Transverse colon (tissue), 3 donors: ENCODE data around the gene SP110.

ENCODE experiments used
- POLR2A ChIP-seq: fragments of 450-650 bp; IDR thresholded peaks from one replicate; pipeline ENCODE4 v1.6.1; 2016; ENCODE audit warnings: antibody characterized with exemption, mild to moderate bottlenecking, moderate library complexity
- POLR2AphosphoS5 ChIP-seq, 3 donors: sonication (generic); formaldehyde crosslinking; IDR thresholded peaks; one replicate each; pipeline ENCODE4 v1.6.1; 2016; ENCODE audit warnings: antibody characterized with exemption in 3 of 3

DNA sequence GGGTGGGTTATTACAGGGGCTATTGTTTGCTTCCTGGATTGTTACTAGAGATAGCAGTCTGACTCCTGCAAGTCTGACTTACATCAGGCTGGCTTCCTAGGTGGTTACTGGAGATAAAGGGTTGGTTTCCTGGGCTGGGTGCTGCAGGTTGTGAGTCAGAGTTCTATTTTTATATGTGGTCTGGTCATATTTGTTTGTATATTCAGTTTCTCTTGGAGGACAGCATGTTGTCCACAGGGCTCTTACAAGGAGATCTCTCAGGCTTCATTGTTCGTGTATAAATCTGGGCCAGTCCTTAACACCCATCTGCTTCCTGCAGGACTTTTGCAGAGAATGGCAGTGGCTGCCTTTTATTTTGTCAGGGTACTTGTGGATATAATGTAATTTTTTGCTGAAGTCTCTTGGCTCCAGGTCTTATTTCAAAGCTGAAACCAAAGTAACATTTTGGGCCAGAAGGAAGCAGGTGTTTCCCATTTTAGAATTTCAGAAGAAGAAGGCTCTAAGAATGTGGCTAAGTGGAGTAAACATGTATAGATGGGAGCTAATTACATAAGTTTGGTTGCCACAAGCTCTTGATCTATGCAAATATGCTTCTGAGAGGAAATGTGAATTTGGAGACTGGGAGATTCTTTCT lies 85.2 kb downstream of the SP110 start:
- TF ChIP-seq POLR2A (no peak), POLR2AphosphoS5 (IDR thresholded peaks at IDR 0.05) (no peak)
